Measurements from ENCODE around the gene DNTT.
A peak's percentile ranks its signal among the peaks of the same experiment; 100 is the strongest.

DNTT gene

DNA sequence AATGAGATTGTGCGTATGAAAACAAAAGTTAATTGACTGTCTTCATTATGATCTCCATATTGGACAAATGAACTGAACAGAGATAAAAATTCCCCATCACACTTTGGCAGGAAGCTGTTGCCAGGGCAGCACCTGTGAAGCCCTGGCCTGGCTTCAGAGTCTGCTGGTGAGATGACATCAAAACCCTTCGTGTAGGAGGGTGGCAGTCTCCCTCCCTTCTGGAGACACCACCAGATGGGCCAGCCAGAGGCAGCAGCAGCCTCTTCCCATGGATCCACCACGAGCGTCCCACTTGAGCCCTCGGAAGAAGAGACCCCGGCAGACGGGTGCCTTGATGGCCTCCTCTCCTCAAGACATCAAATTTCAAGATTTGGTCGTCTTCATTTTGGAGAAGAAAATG, at the start of gene DNTT:
DNTT (plus strand) TSS at position 205 of the 400 bp plus-strand sequence; CDS start at position 269, 64 bp downstream.
- DNase-seq, result no peak

- DNase-seq, result no peak
Measured at GRCh38 chr10:96254976-96255375, 49.3 kb upstream of the DNTT start.

GRCh38 chr10:96255549-96256333, 48.5 kb upstream of the DNTT start:
- DNase-seq, result peak; percentile 70

DNA sequence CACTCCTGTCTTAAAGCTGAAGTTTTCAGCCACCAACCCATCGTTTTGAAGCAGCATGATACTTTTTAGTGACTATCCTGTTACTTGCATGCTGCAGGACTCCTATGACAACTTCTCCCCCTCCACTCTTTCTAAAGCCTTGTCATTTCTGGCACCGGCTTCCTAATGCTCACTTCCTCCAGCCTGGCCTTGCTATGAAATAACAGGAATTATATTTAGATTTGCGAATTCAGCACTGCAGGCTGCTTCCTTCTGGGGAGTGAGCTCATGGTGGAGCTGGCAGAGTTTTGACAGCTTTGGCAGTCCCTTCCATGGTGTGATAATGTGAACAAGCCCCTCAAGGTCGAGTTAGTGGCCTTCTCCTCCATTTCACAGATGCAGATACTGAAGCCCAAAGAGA, 46.3 kb upstream of the DNTT start:
- no peak for DNase-seq

GRCh38 chr10:96259150-96259549, 45.1 kb upstream of the DNTT start:
- no peak for DNase-seq

DNA sequence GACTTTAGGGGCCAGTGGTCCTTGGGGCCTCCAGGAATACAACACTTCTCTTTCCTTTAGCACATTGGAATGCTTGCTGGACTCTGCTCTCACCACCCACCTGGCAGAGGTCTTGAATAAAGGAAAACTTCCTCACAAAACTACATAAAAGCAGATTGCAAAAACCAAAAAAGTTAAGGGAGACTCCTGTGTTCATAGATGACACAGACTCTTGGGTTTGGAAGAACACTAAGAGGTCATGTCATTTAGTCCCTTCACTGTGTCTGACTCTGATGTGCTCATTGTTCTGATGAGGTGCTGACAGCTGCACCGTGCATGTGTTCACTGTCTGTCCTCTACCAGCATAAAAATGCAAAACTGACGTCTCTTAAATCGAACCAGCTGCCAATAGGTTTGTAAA, 44.2 kb upstream of the DNTT start:
- DNase-seq, result peak; percentile 62

DNA sequence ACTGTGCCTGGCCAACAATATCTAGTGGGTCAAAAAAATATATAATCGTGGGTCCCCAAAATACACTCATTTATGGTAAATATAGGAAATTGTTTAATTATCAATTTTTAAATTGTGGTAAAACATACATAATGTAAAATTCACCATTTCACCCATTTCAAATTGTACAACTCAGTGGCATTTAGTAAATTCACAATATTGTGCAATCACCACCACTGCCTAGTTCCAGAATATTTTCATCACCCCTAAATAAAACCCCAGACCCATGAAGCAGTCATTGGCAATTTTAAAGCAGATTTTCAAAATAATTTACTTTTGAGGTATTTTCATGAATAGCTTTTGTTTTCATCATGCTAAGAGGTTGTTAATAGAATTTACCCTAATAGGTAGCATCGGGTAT, 43.1 kb upstream of the DNTT start:
- DNase-seq, result no peak

- no peak for DNase-seq
Measured at GRCh38 chr10:96261930-96262329, 42.3 kb upstream of the DNTT start.

DNA sequence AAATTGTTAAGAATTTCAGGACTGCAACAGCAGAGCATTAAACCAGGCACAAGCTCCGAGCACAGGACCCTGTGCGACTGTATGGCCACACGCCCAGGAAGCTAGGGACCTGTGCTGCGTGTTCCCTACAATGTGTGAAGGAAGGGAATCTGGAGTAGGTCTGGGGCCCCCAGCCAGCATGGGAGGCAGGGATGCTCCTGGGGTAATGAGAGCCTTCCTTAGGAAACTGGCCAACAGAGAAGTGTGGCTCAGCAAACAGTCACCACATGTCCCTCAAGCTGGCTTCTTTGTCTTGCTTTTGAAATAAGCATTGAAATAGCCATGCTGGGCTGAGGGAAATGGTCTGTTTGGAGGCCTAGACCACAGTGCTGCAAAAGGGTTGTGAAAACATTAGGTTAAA, 41.1 kb upstream of the DNTT start:
- DNase-seq, result no peak

DNA sequence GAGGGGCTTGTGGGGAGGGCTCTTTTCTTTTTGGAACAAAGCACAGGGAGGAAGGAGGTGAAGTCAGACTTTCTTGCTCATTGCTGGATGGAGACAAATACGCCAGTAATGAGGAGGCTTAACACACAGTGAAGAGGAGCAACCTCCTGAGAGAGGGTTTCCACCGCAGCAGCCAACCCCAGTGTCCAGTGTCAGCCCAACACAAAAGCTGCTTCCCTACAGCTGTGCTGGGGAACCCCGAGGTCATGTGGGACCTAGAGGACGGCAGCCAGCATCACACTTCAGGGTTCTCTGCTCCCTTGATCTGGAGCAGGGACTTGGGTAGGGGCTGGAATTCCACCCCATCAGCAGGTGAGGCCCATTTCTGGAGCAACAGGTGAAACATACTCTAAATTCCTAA, 40.6 kb upstream of the DNTT start:
- no peak for DNase-seq

DNA sequence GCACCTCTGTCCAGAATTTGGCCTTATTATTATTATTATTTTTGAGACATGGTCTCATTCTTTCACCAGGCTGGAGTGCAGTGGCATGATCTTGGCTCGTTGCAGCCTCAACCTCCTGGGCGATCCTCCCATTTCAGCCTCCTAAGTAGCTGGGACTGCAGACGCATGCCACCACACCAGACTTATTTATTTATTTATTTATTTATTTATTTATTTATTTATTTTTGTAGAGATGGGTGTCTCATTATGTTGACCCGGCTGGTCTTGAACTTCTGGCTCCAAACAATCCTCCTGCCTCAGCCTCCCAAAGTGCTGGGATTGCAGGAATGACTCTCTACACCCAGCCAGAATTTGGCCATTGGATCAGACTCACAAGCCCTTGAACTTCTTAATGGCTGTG, 39.3 kb upstream of the DNTT start:
- DNase-seq, result no peak

GRCh38 chr10:96266118-96266770, 38.0 kb upstream of the DNTT start:
- DNase-seq, result no peak

- no peak for DNase-seq
Measured at GRCh38 chr10:96267234-96267705, 37.0 kb upstream of the DNTT start.

DNA sequence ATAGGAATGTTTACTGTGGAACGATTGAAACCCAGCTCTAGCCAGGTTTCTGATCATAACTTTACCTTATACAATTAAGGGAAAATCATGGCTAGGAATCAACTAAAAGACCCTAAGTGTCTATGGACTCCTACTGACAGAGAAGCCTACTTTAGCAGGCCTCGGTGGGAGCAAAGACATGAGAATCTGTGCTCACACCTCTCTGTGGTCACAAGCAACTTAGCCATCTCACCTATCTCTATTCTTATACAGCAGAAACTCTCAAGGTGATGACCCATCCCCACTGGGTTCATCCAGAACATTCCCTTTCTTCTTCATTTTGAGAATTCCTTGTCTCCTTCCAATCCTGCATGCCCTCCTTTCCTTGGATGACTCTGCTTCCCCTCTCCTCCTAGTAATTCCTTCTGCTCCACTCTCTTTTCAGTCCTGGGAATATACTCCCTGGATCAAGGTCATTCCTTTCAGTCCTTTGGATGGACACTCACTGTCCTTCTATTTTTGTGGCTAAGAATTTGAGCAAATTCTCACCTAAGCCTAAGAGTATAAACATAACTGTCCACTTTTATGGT, 35.8 kb upstream of the DNTT start:
- DNase-seq, result no peak

GRCh38 chr10:96269438-96270300, 34.6 kb upstream of the DNTT start:
- DNase-seq, result no peak

DNA sequence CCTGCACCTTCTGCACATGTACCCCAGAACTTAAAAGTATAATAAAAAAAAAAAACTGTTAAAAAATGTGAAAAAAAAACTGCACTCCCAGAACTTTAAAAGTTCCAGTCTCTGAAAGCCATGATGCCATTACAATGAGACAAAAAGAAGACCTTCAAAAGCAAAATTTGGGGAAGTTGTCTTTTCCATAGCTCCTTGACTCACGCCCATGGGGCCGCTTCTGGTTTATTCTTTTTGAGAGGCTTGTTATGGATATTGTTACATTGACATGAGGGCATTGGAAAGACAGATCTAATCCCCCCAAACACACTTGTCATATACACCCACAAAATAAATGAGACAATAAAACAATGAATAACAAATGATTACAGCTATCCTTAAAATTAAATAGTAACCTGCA, 33.7 kb upstream of the DNTT start:
- DNase-seq, result no peak

GRCh38 chr10:96271016-96271815, 33.0 kb upstream of the DNTT start, which contains the start of gene BLNK:
Gene BLNK (minus strand): TSS chr10:96271569. CDS start chr10:96271398, 171 bp downstream.
- DNase-seq, result no peak

- no peak for DNase-seq
Measured at GRCh38 chr10:96272316-96273280, 31.6 kb upstream of the DNTT start.

DNA sequence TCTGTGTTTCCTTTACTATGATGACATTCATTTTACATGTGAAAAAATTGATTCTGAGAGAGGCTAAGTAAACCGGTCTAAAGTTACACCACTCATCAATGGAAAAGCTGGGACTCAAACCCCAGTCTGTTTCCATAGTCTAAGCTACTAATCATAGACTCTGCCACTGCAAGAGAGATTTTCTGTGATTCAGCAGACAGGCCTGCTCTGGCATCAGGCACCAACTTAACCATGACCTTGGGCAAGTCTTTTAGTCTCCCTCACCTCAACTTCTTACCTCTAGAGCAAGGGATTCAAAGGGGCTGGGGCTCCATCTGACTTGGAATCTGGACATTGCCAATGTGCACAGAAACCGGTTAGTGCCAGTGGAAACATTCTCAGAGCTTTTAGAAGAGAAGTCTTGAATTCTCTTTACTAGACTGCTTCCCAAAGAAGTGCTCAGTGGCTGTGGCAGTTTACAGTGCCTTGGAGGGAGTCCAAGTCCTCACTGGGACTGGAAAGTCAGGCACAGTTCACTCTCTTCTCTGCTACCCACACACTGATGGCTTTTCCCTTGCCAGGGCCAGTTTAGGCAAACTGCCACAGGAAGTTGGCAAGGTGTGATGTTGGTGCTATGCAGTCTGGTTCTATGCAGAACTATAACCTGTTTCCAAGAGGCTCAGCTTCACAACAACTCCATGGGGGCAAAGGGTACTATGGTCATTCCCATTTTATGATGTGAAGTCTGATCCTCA, 28.4 kb upstream of the DNTT start:
- DNase-seq, result no peak

DNA sequence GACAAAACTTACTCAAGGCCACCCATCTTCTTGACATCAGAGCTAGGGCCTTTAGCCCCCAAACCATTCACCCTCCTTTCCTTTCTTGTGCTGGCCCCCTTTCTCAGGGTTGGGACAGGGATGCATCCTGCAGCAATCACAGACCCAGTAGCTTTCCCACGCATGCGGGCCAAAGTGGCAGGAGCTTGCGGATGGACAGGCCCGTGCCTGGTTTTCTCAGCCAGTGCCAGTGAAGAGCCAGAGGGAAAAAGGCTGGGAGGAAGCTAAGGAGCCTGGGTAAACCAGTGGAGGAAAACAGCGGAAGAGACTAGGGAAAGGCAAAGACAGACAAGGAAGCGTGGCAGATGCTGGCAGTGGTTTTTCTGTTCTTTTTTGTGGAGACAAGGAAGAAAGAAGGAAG, 27.8 kb upstream of the DNTT start:
- no peak for DNase-seq

All from NCI-H1694 (cell line).